GM18861 (cell line): ENCODE results near the gene MYADML2.
"Not testable (repeated sequence)": the region's sequence is repeated elsewhere in the genome, so short reads cannot be mapped to it uniquely, and the experiment has no call there.

ENCODE experiments used
- ATAC-seq: cut with Tn5 transposase; IDR thresholded peaks from one replicate; pipeline ENCODE4 v1.9.1; 2021; ENCODE audit not compliant: unreplicated experiment

The MYADML2 gene, protein sequence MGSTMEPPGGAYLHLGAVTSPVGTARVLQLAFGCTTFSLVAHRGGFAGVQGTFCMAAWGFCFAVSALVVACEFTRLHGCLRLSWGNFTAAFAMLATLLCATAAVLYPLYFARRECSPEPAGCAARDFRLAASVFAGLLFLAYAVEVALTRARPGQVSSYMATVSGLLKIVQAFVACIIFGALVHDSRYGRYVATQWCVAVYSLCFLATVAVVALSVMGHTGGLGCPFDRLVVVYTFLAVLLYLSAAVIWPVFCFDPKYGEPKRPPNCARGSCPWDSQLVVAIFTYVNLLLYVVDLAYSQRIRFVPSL

DNA sequence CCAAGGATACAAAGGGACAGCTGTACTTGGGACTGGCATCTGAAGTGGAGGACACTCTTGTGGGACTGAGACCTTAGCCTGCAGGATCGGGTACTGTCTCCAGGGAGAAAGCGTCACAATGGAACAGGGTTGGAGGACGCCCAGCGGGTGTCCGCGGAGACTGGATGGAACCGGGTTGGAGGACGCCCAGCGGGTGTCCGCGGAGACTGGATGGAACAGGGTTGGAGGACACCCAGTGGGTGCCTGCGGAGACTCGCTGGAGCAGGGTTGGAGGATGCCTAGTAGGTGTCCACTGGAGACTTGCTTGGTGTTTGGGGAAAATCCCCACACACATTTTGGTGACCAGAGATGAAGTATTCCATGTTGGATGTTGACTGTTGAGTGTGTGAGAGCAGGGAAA lies at the start of gene MYADML2:
TSS of gene MYADML2 (minus strand) at position 45 of the 400 bp plus-strand sequence. CDS start 5,492 bp downstream, outside the sequence.
- ATAC-seq: no peak

DNA sequence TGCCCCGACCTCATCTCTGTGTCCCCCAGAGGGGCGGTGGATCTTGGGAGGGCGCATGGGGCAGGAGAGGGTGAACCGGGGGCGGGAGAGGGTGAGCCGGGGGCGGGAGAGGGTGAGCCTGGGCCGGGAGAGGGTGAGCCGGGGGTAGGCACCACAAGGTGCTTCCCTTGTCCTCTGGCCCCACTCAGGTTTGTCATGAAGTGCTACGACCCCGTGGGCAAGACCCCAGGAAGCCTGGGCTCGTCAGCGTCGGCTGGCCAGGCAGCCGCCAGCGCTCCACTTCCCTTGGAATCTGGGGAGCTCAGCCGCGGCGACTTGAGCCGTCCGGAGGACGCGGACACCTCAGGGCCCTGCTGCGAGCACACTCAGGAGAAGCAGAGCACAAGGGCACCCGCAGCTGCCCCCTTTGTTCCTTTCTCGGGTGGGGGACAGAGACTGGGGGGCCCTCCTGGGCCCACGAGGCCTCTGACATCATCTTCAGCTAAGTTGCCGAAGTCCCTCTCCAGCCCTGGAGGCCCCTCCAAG lies 49.3 kb upstream of the MYADML2 start:
- ATAC-seq: no peak

DNA sequence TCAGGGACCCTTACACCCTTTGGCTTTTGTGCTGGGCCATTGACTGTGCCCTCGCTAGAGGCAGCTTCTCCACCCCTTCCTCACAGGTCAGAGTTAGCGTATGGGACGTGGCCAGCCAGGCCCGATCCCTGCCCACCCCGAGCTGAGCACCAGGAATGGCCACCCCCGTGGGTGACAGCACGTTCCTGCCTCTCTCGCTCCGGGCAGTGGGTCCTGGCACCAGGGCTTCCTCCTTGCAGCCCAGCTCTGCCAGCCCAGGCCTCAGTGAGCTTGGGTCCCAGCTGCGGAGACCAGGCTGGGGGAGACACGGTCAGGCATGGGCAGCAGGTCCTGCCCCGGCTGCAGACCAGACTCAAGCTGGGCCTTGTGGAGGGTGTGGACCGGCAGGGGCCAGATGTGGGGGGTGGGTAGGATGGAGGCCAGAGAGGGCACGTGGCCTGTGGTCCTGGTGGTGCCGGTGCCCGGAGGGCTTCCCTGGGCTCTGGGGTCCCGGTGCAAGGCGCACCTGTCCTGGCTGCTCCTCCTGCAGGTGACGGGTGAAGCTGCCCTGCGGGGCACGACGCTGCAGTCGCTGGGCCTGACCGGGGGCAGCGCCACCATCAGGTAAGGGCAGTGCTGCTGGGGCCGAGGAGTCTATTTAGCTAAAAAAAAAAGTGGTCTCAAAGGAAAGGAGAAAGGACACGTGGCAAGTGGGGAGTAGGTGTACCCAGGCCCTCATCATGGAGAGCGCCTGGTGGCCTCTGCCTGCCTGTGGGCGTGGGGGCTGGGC lies 48.6 kb upstream of the MYADML2 start:
- ATAC-seq: no peak

DNA sequence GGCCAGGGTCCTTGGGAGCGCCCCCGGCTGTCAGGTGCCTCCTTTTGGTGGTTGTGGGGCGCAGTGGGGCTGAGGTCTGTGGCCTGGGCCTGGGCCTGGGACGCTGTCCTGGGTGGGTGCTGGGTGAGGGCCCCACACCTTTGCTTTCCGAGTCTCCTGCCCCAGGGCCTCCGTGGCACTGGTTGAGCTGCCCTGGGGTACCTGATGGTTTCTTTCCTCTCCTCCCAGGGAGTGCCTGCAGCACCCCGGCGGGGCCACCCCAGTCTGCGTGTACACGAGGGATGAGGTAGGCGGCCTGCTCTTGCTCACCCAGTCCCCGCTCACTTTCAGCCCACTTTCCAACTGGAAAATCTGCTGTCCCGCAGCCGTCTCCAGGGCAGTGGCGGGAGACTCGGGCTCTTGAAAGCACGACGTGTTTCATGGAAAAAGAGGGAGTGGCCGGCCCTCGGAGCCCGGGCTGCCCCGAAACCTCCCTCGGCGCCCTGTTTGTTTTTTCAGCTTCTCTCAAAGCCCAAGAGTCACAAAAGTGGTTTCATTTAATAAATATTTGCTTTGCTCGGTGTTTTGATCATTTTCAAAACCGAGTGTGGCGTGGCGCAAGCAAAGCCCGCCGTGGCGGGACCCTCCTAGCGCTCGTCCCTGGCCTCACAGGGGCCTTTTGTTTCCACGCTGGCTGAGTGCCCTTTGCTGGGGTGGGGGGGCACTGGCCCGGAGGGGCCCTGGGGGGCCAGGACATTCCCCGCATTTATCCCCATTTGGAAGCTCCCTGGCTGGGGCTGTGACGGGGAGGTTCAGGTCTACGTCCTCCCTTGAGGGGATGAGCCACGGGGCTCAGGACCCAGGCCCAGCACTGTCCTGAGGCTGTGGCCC lies 47.8 kb upstream of the MYADML2 start:
- ATAC-seq: no peak

DNA sequence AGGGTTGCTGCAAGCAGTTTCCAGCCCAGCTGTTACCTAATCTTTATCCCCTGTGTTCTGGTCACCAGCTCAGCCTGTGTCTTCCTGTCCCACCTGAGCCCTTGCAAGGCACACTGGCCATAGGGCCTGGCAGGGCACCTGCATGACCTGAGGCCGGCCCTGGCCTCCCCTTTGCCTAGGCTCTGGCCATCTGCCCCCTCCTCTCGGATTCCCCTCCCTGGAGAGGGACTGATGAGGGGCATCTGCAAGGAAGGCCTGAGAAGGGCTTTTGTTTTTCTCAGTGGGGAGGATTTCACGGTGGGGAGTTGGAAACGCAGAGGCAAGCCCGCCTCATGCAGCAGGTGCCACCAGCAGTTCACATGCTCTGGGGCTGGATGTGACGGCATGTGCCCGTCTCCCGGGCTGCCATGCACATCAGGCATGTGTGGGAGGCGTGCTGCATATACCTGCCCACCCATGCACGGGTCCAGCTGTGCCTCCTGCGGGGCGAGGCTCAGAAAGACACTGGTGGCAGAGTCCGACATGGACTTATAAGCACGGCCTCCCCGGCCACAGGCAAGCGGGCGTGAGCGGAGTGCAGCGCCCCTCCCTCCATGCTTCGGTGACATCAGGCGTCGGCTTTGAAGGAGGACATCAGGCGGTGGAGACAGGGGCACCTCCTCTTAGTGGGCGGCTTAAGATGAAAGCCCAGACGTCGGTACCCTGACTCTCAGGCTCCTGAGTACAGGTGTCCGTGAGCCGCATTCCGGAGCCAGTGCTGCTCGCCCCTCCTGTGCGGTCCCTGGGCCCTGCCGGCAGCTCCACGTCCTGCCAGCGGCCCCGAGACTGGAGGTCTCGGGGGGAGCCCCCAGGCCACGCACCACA lies 46.9 kb upstream of the MYADML2 start:
- ATAC-seq: no peak

DNA sequence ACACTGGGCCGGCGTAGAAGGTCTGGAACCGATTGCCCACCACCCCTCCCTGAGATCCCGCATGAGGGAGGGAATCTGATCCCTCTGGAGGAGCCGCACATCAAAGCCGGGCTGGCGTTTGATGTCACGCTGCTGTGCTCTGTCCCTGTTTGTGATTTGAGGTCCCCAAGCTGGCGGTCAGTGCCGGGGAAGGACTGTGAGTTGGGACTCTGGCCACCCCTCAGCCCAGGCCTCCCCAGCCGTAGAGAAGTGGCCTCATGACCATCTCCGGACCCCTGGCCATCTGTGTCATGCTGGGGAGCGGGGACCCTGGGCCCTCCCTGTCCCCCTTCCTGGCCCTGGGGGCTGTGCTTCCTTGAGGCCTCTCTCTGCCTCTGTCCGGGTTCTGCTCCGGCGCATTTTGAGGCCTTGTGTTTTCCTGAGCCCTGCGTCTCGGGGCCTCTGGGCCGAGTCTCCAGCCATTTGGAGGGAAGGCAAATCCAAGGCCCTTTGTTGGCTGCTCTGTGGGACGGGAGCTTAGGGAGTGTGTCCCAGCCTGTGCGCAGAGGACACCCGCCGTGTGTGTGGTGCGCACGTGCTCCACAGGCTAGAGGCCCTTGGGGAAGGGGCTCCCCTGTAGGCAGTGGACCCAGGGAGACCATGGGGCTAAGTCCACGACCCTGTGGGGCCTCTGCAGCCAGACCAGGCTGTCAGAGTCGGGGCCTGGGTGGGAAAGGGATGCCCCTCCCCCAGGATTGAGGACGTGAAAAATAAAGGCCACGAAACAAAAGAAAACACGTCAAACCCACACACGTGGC lies 45.5 kb upstream of the MYADML2 start:
- ATAC-seq: no peak

DNA sequence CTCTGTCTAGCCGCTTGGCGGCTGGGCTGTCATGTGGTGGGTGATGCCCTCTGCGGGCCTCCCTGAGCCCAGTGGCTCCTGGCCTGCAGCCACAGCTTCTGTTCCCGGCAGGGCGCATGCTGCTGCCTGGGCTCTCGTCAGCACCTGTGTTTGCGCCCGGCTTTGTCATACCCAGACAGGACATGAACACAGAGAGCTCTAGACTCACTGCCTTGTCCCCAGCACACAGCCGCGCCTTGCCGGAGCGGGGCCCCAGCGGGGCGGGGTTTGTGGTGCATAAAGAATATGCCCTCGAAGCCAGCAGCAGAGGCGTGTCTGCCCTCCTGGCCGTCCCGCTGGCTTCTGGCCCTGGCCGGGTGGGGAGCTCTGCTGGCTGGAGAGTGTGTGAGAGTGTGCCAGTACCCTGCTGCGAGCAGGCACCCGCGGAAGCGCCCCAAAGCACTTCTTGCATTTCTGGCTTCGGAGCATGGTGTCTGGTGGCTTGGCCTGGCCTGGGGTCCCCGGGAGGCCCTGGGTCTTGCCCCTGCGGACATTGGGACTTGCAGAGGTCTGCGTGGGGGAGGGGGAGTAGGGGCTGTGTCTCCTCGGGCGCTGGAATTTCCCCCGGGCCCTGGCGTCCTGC lies 44.8 kb upstream of the MYADML2 start:
- ATAC-seq: no peak

DNA sequence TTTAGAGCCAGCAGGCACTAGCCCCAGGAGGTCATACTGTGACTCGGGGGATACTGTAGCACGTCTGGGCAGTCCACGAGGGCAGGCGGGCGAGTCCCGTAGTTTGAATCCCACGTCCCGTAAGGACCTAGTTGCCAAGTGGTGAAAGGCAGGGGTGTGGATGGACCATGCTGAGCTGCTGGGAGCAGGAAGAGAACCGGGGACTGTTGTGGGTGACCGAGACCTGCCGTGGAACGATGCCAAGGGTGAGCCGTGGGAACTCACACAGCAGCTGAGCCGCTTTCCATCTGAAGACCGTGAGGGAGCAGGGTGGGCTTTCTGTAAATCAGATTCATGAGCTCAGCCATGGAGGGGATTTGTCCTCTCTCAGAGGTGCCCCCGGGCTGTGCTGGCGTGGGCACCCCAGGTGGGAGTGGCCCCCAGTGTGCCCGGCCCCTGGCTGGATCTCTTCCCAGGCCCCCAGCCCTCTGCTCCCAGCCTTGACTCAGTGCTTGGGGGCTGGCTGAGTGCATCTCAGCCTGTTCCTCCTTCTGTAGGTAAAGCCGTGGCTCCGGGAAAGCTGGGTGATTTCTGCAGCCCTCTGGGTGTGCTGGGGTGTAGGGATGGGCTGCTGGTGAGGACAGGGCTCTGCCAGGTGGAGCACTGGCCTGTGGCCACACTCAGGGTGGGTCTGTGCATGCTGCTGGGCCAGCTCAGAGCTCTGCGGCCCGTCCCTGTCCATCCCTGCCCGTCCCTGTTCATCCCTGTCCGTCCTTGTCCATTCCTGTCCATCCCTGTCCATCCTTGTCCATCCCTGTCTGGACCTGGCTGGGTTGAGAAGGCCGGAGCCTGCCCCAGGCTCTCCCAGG lies 44.0 kb upstream of the MYADML2 start:
- ATAC-seq: no peak

DNA sequence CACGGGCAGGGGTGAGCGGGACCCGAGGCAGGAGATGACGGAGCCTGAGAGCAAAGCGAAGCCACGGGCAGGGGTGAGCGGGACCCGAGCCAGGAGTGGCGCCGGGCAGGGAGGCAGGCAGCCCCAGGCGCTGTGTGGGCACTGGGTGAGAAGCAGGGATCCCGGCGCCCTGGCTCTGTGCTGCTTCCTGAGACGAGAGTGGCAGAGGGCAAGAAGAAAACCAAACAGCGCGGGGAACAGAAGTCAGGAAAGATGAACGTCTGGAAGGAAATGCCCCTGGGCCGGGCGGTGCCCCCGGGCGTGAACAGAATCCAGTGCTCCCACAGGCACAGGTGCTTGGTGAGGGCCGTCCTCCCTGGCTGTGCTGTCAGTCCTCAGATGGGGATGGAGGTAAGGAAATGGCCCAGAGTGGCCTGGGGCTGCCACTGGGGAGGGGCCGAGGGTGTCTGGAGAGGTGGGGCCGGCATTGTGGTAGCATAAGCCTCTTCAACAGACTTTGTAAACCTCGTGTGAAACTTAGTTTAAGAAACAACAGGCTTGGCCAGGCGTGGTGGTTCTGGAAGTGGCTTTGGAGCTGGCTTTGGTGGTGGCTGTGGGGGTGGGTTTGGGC lies 40.2 kb upstream of the MYADML2 start:
- ATAC-seq: no peak

DNA sequence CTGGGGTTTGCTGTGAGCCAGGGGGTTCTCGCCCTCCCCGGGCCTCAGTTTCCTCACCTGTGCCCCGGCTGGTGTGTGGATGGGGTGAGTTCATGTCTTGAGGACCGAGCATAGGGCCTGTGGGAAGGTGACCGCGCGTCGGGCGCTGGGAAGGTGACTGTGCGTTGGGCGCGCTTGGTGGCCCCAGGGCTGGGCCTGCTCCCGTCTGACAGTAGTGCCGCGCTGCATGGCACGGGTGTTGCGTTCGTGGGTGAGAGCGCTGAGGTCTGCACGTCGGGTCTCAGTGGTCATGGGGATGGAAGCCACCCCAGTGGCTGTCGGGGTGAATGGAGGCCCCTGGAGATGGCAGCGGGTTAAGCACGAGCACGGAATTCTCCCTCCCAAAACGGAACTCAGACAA lies 39.6 kb upstream of the MYADML2 start:
- no peak for ATAC-seq

DNA sequence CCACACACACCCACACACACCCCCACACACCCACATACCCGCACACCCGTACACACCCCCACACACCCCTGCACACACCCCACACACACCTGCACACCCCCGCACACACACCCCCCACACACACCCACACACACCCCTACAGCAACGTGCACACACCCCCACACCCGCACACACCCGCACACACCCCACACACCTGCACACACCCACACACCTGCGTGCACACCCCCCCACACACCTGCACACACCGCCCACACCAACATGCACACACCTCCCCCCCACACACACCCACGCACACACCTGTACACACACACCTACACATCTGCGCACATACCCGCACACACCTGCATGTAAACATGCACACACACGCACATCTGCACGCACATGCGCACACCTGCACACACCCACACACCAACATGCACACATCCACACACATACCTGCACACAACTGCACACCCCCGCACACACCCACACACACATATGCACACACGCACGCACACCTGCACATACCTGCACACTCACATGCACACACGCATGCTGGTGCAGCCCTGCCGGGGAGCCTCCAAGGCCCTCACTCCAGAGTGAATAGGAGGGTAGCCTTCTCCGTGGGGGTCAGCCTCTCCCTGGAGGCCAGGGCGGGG lies 37.9 kb upstream of the MYADML2 start:
- ATAC-seq: no peak

DNA sequence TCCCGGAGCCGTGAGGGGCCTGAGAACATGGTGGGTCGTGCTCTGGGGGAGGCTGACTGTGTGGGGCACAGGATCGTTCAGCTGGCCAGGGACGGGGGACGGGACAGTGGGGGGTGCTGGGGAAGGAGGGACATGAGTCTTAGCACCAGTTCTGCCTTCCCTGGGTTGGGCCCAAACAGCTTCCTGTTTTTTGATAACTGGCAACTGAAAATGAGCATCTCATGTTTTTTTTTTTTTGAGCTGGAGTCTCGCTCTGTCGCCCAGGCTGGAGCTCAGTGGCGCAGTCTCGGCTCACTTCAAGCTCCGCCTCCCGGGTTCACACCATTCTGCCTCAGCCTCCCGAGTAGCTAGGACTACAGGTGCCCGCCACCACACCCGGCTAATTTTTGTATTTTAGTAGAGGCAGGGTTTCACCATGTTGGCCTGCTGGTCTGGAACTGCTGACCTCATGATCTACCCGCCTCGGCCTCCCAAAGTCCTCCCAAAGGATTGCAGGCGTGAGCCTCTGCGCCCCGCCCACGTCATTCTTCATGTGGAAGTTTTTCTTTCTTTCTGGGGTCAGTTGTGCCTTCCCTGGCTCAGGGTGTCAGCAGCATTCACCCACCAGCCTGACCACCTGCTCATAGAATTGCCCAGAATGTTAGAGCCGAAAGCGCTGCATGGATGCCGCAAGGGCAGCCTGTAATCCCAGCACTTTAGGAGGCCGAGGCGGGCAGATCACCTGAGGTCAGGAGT lies 36.8 kb upstream of the MYADML2 start:
- no peak for ATAC-seq

DNA sequence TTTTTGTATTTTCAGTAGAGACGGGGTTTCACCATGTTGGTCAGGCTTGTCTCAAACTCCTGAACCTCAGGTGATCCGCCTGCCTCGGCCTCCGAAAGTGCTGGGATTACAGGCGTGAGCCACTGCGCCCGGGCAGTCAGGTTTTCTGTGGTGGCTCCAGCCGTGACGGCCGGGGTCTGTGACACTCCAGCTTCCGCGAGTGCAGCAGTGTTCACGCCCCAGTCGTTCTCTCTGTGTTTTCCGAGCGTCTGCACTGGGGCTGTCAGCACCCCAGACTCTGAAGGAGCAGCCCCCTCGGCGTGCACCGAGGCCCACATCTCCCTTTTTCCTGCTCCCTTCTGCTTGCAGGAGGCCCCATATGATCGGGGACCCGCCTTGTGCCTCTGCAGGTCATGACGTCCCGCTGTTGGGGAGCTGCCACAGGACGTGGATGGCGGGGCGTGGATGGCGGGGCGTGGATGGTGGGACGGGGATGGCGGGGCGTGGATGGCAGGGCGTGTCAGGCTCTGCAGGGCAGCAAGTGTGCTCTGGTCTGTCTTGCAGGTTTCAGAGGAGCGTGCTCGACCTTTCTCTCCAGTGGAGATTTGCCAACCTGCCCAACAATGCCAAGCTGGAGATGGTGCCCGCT lies 36.1 kb upstream of the MYADML2 start:
- ATAC-seq: no peak

DNA sequence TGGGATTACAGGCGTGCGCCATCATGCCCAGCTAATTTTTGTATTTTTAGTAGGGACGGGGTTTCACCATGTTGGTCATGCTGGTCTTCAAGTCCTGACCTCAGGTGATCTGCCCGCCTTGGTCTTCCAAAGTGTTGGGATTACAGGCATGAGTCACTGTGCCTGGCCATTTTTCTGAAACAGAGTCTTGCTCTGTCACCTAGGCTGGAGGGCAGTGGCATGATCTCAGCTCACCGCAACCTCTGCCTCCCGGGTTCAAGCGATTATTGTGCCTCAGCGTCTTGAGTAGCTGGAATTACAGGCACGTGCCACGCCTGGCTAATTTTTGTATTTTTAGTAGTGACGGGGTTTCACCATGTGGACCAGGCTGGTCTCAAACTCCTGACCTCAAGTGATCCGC lies 34.5 kb upstream of the MYADML2 start:
- ATAC-seq: not testable (repeated sequence)

DNA sequence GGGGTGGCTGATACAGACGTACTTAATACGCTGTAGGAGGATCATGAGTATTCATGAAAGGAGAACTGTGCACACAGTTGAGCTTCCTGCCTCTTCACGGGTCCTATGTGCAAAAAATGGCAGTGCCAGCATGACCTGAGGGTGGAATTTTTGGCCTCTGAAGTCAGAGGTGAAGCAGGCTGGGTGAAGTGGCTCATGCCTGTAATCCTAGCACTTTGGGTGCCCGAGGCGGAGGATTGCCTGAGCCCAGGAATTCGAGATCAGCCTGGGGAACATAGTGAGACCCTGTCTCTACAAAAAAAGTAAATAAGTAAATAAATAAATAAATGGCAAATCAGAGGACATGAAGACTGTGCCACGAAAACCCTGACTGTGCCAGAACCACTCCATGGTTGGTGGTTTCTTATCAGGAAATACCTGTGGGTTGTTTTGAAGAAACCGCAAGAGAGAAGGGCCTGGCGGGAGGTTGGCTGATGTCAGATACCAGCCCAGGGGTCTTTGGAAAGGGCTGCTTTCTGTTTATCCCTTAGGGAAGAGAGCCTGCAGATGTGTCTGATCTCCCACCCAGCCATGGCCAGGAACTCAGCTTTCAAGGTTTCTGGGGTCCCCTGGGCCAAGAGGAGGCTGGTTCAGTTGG lies 33.8 kb upstream of the MYADML2 start:
- no peak for ATAC-seq

DNA sequence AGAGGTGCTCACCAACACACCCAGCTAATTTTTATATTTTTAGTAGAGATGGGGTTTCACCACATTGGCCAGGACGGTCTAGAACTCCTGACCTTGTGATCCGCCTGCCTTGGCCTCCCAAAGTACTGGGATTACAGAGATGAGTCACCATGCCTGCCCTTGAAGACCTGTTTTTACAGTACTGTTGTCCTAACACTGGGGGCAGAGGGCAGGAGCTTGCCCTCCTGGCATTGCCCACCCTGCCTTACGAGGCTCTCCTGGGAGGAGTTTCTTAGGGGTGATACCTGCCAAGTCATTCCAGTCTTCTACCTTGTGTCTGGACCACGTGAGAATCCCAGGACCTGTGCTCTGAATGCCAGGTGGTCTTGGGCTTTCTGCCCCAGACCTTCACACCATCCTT lies 33.1 kb upstream of the MYADML2 start:
- no peak for ATAC-seq
